HG02678 (cell line): ENCODE results near the gene OXLD1.

ENCODE experiments used
- ATAC-seq: cut with Tn5 transposase; IDR thresholded peaks from one replicate; pipeline ENCODE4 v1.9.1; 2021; ENCODE audit warnings: mild to moderate bottlenecking, moderate library complexity; ENCODE audit not compliant: unreplicated experiment

The OXLD1 gene

GRCh38 chr17:81666342-81667191 is at the start of gene OXLD1, which contains the start of gene CCDC137:
Gene OXLD1, minus strand, starts transcription at chr17:81666605. Its CDS starts 28 bp downstream, at chr17:81666577.
Gene CCDC137, plus strand, starts transcription at chr17:81666737. Its CDS starts 30 bp downstream, at chr17:81666767.
- peak; percentile 91 for ATAC-seq

GRCh38 chr17:81715107-81715871 is 48.9 kb upstream of the OXLD1 start:
- no peak for ATAC-seq

- no peak for ATAC-seq
These were observed 48.2 kb upstream of the OXLD1 start for GRCh38 chr17:81714412-81715106.

GRCh38 chr17:81713556-81714411 is 47.4 kb upstream of the OXLD1 start:
- no peak for ATAC-seq

- ATAC-seq, result no peak
These were observed 46.7 kb upstream of the OXLD1 start for GRCh38 chr17:81713004-81713555.

- no peak for ATAC-seq
These were observed 46.1 kb upstream of the OXLD1 start for GRCh38 chr17:81712468-81713003.

GRCh38 chr17:81711814-81712467 is 45.5 kb upstream of the OXLD1 start, which contains the start of gene SLC25A10:
Gene SLC25A10, plus strand, starts transcription at chr17:81712284. Its CDS starts 143 bp downstream, at chr17:81712427.
- ATAC-seq, result peak; percentile 69

GRCh38 chr17:81710514-81711308 is 44.3 kb upstream of the OXLD1 start:
- no peak for ATAC-seq

GRCh38 chr17:81708739-81709185 is 42.4 kb upstream of the OXLD1 start:
- no peak for ATAC-seq

GRCh38 chr17:81707725-81708646 is 41.6 kb upstream of the OXLD1 start:
- ATAC-seq, result no peak

GRCh38 chr17:81706757-81707624 is 40.6 kb upstream of the OXLD1 start:
- ATAC-seq, result no peak

GRCh38 chr17:81706232-81706611 is 39.8 kb upstream of the OXLD1 start:
- ATAC-seq, result no peak

GRCh38 chr17:81705518-81706231 is 39.3 kb upstream of the OXLD1 start:
- ATAC-seq, result no peak

- no peak for ATAC-seq
These were observed 37.6 kb upstream of the OXLD1 start for GRCh38 chr17:81703747-81704654.
